Mesothelial cell of epicardium (in vitro differentiated cells): ENCODE data around the gene ARL15. TPM values are rescaled to one million over a fixed set of nuclear protein-coding genes. Genes with fewer than 3 reads are reported as not detected.

Experiments
- DNase-seq, 2 experiments: peaks; one replicate each; pipeline ENCODE4 v3.0.0; 2021; ENCODE audit warnings: low spot score in 2 of 2; ENCODE audit not compliant: unreplicated experiment in 2 of 2
- H3K27ac Mint-ChIP-seq: 2 replicates; pipeline ENCODE4 v1.8.0; 2021; ENCODE audit warnings: mixed read lengths
- H3K27me3 Mint-ChIP-seq: 2 replicates; pipeline ENCODE4 v1.8.0; 2021; ENCODE audit warnings: low read depth, mixed read lengths
- H3K36me3 Mint-ChIP-seq: 2 replicates; pipeline ENCODE4 v1.8.0; 2021; ENCODE audit warnings: mixed read lengths
- H3K4me1 Mint-ChIP-seq: 2 replicates; pipeline ENCODE4 v1.8.0; 2021; ENCODE audit warnings: mixed read lengths
- H3K4me3 Mint-ChIP-seq: 2 replicates; pipeline ENCODE4 v1.8.0; 2021; ENCODE audit warnings: mild to moderate bottlenecking, moderate library complexity, mixed read lengths
- H3K9me3 Mint-ChIP-seq: 2 replicates; pipeline ENCODE4 v1.8.0; 2021; ENCODE audit warnings: mixed read lengths
- CTCF ChIP-seq: fragments of 200-600 bp; sonication (generic); IDR thresholded peaks from one replicate; pipeline ENCODE4 v1.5.0; 2021; ENCODE audit warnings: antibody characterized with exemption; ENCODE audit not compliant: unreplicated experiment
- total RNA-seq: library from RNA; stranded (reverse); gene quantifications from 3 replicates; pipeline ENCODE4 v1.2.1, GENCODE V29; 2021

ARL15 gene
- total RNA-seq, 1 donor from 2014 or later: 24.8 TPM

- no peak for DNase-seq
- TF ChIP-seq CTCF: no peak
- peaks cover 8% of the 10 kb centered on the region for H3K4me1 Mint-ChIP-seq
- H3K27ac Mint-ChIP-seq: no peak overlapping the region
- no peak overlapping the region for H3K4me3 Mint-ChIP-seq
- H3K36me3 Mint-ChIP-seq: peaks cover 3% of the 10 kb centered on the region
- H3K9me3 Mint-ChIP-seq: peaks cover 4% of the 10 kb centered on the region
- H3K27me3 Mint-ChIP-seq: no peaks in the 10 kb centered on the region
Measured at GRCh38 chr5:54275361-54275760, 35.0 kb downstream of the ARL15 start.

- H3K36me3 Mint-ChIP-seq: peaks cover under 1% of the 10 kb centered on the region
- no peak for DNase-seq
- H3K27ac Mint-ChIP-seq: no peak overlapping the region
- H3K4me1 Mint-ChIP-seq: peaks cover 8% of the 10 kb centered on the region
- TF ChIP-seq CTCF: no peak
- H3K9me3 Mint-ChIP-seq: peaks cover under 1% of the 10 kb centered on the region
- no peak overlapping the region for H3K4me3 Mint-ChIP-seq
- no peaks in the 10 kb centered on the region for H3K27me3 Mint-ChIP-seq
Measured at GRCh38 chr5:54274944-54275343, 35.4 kb downstream of the ARL15 start.

- H3K4me1 Mint-ChIP-seq: peaks cover 8% of the 10 kb centered on the region
- H3K4me3 Mint-ChIP-seq: no peak overlapping the region
- TF ChIP-seq CTCF: no peak
- H3K36me3 Mint-ChIP-seq: peaks cover 2% of the 10 kb centered on the region
- H3K27me3 Mint-ChIP-seq: no peaks in the 10 kb centered on the region
- no peak for DNase-seq
- H3K27ac Mint-ChIP-seq: peak overlapping the region; percentile 19
- H3K9me3 Mint-ChIP-seq: peaks cover 4% of the 10 kb centered on the region
Measured at GRCh38 chr5:54273715-54274114, 36.7 kb downstream of the ARL15 start.

DNA sequence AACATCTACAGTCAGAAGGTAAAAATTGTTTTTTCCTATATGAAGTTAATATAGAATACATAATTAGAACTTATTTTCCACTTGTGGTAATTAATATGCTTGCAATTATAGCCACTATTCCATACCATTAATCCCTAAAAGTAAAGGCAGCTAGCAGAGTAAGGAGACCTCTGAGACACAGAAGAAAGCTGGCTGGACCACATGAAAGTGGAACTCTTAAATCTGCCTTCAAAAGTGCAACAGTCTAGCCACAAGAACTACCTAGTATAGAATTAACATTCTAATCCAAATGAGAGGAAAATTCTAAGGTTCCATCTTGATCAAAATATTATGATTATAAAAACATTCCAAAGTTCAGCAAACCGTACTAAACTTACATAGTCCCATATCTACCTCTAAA is 37.6 kb downstream of the ARL15 start:
- no peaks in the 10 kb centered on the region for H3K27me3 Mint-ChIP-seq
- peaks cover 2% of the 10 kb centered on the region for H3K36me3 Mint-ChIP-seq
- no peak for TF ChIP-seq CTCF
- DNase-seq: no peak
- H3K27ac Mint-ChIP-seq: no peak overlapping the region
- no peak overlapping the region for H3K4me3 Mint-ChIP-seq
- H3K4me1 Mint-ChIP-seq: peaks cover 8% of the 10 kb centered on the region
- peaks cover 4% of the 10 kb centered on the region for H3K9me3 Mint-ChIP-seq

DNA sequence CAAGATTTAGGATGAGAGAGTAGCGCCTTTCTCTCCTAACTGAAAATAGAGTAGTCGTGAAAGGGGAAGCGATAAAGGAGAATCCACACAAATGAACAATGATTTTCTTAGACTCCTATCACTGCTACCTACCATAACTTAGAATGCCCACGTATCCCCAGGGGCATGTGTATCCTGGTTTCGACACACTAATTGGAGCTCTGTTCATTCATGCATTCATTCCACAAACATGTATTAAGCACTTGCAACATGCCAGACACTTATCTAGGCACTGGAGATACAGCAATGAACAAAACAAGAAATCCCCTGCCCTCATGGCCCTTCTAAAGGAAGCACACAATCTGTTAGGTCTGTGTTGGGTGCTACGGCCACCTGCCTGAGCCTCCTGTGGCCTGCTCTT is 40.0 kb downstream of the ARL15 start:
- H3K27me3 Mint-ChIP-seq: no peaks in the 10 kb centered on the region
- peaks cover 2% of the 10 kb centered on the region for H3K36me3 Mint-ChIP-seq
- H3K9me3 Mint-ChIP-seq: peaks cover 4% of the 10 kb centered on the region
- H3K4me3 Mint-ChIP-seq: no peak overlapping the region
- no peak for TF ChIP-seq CTCF
- peaks cover 8% of the 10 kb centered on the region for H3K4me1 Mint-ChIP-seq
- no peak overlapping the region for H3K27ac Mint-ChIP-seq
- DNase-seq: no peak

DNA sequence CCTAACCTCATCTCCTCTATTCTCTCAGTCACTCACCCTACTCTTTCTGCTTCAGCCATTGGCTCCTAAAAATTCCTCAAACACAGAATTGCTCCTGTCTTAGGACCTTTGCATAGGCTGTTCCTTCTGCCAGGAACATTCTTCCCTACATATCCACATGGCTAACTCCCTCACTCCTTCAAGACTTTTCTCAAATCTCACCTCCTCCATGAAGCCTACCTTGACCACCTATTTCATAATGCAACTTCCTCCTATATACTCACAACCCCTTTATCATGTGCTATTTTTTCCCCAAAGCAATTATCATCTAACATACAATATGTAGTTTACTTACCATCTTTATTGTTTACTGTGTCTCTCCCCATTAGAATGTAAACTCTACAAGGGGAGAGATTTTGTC is 45.8 kb downstream of the ARL15 start:
- Mint-ChIP-seq H3K27ac (no peak overlapping the region), H3K4me1 (no peaks in the 10 kb centered on the region), H3K27me3 (no peaks in the 10 kb centered on the region), H3K36me3 (peaks cover 2% of the 10 kb centered on the region), H3K9me3 (peaks cover 4% of the 10 kb centered on the region), H3K4me3 (no peak overlapping the region)
- no peak for DNase-seq
- no peak for TF ChIP-seq CTCF
